ENCODE data around the gene C9orf50.

GRCh38 chr9:129582855-129583254, 38.0 kb downstream of the C9orf50 start:
- TF ChIP-seq, protein P1, sequence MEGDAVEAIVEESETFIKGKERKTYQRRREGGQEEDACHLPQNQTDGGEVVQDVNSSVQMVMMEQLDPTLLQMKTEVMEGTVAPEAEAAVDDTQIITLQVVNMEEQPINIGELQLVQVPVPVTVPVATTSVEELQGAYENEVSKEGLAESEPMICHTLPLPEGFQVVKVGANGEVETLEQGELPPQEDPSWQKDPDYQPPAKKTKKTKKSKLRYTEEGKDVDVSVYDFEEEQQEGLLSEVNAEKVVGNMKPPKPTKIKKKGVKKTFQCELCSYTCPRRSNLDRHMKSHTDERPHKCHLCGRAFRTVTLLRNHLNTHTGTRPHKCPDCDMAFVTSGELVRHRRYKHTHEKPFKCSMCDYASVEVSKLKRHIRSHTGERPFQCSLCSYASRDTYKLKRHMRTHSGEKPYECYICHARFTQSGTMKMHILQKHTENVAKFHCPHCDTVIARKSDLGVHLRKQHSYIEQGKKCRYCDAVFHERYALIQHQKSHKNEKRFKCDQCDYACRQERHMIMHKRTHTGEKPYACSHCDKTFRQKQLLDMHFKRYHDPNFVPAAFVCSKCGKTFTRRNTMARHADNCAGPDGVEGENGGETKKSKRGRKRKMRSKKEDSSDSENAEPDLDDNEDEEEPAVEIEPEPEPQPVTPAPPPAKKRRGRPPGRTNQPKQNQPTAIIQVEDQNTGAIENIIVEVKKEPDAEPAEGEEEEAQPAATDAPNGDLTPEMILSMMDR (IDR thresholded peaks at IDR 0.05), result no peak
- TF ChIP-seq ZFX (IDR thresholded peaks at IDR 0.05; ENCODE audit: borderline replicate concordance), result no peak

Data from 22Rv1 (cell line).